HG03103 (cell line): ENCODE measurements around the gene TEX22.

ENCODE experiments used
- ATAC-seq: cut with Tn5 transposase; IDR thresholded peaks from one replicate; pipeline ENCODE4 v1.9.1; 2021; ENCODE audit warnings: low read depth; ENCODE audit not compliant: unreplicated experiment

TEX22 gene

DNA sequence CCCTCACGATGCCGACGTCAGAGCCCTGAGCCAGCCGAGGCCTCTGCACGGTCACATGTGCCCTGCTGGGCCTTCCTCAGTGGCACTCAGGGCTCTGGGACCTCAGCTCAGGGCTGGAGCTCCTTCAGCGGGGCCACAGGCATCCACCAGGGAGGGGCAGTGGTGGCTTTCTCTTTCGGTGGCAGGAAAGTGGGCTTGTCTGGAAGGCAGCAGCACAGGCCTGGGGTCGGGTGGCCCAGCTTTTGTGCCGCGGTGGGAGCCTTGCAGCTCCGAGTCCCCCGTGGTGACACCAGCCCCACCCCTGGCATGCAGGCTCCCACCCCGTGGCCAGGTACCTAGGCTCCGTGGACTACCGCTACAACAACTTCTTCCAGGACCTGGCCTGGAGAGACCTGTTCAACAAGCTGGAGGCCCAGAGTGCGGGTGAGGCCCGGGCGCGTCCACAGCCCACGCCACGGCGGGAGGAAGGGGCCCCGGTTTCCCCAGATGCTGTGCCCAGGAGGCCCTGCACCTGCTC lies 14.2 kb upstream of the TEX22 start:
- no peak for ATAC-seq

- ATAC-seq: no peak
Observed at GRCh38 chr14:105384605-105385321, 13.6 kb upstream of the TEX22 start.

DNA sequence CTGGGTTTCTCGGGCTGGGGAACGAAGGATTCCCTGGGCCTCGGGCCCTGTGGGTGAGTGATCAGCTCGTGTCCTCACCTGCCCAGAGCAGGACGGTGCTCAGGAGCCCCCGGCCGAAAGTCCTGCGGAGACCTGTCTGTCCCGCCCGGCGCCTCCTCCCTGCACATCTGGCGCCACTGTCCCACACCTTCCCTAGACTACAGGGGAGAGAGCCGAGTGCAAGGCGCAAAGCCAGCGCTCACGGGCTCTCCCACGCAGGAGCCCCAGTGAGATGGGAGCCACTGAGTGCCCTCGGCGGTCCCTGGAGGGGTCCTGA lies 13.1 kb upstream of the TEX22 start:
- no peak for ATAC-seq

DNA sequence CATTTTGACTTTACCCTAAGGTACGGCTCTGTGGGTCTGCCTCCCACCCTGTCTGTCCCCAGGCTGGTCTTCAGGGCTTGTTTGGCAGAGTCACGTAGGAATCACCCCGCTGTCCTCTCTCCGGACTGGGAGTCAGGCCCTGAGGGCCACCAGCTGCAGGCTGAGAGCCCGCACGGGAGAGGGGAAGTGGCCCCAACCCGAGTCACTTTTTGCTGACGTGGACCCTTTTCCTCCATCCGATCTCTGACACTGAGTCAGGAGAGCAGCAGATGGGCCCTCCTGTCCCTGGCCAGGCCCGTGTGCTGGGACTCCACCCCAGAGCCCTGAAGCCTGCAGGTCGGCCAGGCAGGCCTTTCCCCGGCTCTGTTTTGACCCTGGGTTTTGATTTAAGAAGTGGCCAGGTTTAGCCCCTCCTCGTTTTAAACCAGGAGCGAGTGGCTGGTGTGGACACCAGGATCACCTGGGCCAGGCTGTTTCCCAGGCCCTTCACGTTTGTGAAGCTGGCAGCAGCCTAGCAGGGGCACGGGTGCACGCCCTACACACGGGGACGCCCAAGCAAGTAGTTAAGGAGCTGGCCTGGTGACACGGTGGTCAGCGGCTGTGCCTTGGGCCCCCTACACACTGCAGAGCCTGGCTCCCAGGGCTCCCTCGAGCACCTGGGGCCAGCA lies 12.5 kb upstream of the TEX22 start:
- ATAC-seq: no peak

DNA sequence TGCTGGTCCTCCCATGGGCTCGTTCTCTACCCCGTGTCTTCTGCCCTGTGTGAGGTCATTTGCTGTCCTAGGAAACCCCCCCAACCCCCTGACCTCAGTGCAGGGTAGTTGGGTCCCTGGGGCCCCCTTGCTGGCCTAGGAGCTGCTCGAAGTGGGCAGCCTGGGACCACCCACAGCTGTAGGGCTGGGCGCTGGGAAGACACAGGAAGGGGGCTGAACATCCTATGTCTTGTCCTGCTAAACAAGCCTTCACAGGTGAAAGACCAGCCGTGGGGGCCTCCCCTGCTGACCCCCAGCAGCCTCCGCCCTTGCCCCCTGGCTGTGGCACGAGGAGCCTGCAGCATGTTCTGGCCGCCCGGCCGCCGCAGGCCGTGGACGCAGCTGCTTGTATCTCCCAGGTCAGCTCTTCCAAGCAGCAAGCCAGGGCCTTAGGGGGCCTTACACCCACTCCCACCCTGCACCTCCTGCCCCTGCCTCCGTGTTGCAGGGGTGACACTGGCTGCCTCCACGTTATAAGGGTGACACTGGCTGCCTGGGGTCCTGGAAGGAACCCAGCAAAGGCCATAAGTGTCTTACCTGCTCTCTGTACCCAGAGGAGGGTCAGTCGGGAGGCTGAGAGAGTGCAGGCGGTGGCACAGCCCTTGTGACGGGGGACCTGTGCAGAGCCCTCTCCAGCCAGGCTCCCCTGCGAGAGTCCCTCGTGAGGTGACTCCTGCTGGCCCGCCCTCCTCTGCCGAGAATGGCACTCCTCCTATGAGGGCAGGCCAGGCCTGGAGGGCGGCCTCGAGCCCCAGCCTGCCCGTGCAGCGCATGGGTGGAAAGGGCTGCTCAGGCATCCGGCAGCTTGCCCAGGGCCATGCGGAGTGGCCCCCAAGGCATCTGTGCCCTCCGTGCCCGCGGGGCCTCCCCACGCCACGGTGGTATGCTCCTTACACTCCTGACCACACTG lies 11.5 kb upstream of the TEX22 start:
- no peak for ATAC-seq

- no peak for ATAC-seq
Observed at GRCh38 chr14:105387530-105387922, 10.8 kb upstream of the TEX22 start.

- ATAC-seq: no peak
Observed at GRCh38 chr14:105388110-105388951, 10.0 kb upstream of the TEX22 start.

DNA sequence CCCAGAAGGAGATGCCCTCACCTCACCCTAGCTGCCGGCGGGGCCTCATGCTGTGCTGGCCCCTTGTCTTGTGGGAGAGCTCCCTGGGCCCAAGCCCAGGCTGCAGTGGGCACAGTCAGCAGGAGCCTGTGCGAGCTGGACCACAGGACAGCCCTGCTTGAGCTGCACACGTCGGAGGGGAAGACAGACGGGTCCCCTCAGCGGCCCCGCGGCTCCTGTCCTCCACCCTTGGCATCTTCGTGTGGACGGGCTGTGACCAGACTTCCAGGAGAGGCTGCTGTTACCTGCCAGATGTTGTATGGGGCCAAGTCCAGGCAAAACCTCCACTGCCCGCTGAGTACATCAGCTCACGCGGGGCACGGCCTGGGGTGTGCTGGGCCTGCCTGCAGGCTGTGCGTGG lies 9.4 kb upstream of the TEX22 start:
- ATAC-seq: no peak

GRCh38 chr14:105389534-105389933 lies 8.8 kb upstream of the TEX22 start:
- no peak for ATAC-seq

DNA sequence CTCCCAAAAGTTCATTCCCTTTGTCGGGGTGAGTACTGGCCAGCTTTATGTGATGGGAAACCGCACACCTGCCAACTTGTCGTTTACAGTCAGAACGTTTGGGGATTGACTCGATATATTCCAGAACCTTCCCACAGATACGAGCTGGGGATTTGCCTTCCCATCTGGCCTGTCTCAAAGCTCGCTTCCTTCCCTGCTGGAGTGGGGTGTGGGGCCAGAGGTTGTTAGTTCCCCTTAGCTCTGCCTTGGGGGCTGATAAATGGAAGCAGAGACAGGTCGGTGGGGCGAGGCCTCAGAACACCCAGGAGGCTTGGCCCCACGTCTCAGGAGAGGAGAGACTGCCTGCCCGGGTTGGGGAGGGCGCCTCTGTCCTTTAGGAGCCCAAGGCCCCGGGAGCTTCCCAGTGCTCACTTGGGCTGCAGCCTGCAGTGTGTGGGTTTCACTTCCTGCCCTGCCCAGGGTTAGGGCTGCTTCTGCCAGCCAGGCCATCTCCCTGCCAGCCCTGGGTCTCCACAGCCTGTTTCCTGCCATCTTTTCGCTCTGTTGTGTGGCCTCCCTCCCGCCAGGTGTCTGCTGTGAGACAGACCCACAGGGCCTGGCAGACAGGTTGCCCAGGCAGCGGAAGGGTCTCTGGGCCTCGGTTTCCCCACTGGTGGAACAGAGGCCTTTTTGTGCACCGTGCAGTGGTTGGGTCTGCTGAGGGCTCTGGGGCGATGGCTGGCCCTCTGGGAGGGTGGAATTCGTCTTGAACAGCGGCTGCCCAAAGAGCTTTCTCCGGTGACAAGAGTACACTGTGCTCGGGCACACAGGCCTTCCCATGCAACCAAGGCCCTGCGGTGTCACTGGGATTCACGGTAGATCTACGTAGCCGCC lies 8.1 kb upstream of the TEX22 start:
- ATAC-seq: no peak

- ATAC-seq: no peak
Observed at GRCh38 chr14:105390849-105391500, 7.4 kb upstream of the TEX22 start.

GRCh38 chr14:105391541-105391940 lies 6.8 kb upstream of the TEX22 start:
- no peak for ATAC-seq

DNA sequence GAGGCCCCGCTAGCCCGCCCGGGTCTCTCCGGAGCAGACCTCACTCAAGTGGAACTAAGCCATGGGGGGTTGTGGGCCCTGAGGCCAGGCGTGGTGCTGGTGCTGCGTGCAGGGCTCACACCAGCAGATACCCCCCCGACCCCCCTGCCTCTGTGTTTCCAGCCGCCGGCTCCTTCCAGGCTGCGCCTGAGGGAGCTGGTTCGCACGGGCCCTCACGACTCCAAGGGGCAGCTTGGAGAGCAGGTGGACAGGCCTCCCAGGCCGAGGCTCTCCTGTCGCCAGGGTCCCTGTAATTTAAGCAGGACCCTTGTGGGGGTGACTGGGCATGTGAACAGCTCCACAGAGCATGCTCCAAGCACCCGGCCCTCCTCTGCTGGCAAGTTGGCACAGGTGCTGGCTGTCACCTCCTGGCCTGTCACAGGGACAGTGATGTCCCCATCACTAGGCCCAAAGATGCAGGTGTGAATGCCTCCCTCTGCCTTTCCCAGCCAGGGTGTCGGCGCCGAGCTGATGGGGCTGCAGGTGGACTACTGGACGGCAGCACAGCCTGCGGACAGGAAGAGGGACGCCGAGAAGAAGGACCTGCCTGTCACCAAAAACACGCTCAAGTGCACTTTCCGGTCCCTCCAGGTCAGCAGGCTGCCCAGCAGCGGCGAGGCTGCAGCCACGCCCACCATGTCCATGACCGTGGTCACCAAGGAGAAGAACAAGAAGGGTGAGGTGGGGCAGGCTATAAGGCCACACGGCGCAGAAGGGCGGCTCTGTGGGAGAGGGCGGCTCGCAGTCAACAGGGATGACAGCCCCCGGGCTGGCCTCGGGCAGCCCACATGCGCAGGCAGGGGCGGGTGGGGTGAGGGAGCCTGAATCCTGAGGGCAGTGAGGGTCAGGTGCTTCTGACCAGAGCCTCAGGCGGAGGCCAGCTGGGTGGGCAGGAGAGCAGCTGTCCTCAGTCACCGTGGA lies 5.9 kb upstream of the TEX22 start:
- no peak for ATAC-seq

DNA sequence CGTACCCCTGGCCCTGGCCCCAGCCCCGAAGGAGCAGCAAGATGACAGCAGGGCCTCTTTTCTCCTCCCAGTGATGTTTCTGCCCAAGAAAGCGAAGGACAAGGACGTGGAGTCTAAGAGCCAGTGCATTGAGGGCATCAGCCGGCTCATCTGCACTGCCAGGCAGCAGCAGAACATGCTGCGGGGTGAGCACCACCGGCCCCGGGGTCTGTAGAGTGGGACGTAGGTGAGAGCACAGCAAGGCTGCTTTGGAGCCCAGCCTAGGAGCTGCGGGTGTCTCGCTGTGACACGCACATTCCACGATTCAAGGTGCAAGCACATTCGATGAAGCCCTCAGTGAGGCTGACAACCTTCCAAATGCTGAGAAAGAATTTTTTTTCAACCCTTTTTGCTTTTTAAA lies 5.2 kb upstream of the TEX22 start:
- ATAC-seq: no peak

GRCh38 chr14:105394714-105395537 lies 3.4 kb upstream of the TEX22 start:
- ATAC-seq: no peak

DNA sequence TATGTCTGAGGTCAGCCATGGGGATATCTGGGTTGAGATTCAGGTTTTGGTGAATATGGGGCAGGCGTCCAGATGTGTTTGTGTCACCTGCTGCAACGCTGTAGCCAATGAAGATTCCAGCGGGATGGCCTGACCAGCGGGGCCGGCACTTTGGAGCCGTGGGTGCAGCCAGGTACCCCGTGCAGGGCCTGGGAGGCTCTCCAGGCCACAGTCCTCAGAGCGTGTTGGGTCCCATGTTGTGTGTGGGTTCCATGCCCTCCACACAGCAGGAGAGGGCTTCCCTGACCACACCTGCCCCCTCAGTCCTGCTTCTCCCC lies 2.8 kb upstream of the TEX22 start:
- no peak for ATAC-seq

GRCh38 chr14:105397350-105397931 lies 897 bp upstream of the TEX22 start:
- no peak for ATAC-seq
